T-cell (primary cell): Measurements from ENCODE around the gene AP3S2. TPM values are rescaled to one million over a fixed set of nuclear protein-coding genes. Genes with fewer than 3 reads are reported as not detected.
"Not testable (repeated sequence)": the region's sequence is repeated elsewhere in the genome, so short reads cannot be mapped to it uniquely, and the experiment has no call there.

Experiments used
- ATAC-seq, 4 experiments: fragments of 200-7000 bp in 3 of 4; fragments of 150-1000 bp in 1 of 4; cut with Tn5 transposase; replicated peaks in 1 of 4; 1 replicate in 3 of 4; 2 replicates in 1 of 4; pipeline ENCODE4 v1.10.0; 2021; ENCODE audit warnings: moderate library complexity in 3 of 4, mild to moderate bottlenecking in 2 of 4, moderate number of reproducible peaks in 1 of 4
- CTCF ChIA-PET, 2 donors: fragments of 300-600 bp; sonication (Branson Sonifier 250); formaldehyde crosslinking; loops; one replicate each; lab custom pipeline; 2022; ENCODE audit warnings: antibody characterized with exemption in 2 of 2; lab: Charles Lee
- POLR2A ChIA-PET, 2 donors: fragments of 300-600 bp; sonication (Branson Sonifier 250); formaldehyde crosslinking; loops; one replicate each; lab custom pipeline; 2022; ENCODE audit warnings: antibody characterized with exemption in 2 of 2; lab: Charles Lee
- DNase-seq, 35 experiments: peaks; one replicate each; pipeline versions ENCODE4 v3.0.0 to v3.0.0-alpha.2; 2013 to 2023
- H3K27ac ChIP-seq: one replicate; pipeline ENCODE4 v1.5.1; 2013; ENCODE audit warnings: low read length
- H3K27me3 ChIP-seq, 2 experiments: replicated peaks in 1 of 2; 1 replicate in 1 of 2; 2 replicates in 1 of 2; pipeline versions ENCODE4 v1.6.1 to v1.7.0; 2013; ENCODE audit warnings: low read length in 1 of 2, mixed read lengths in 1 of 2; ENCODE audit not compliant: control insufficient read depth in 2 of 2, insufficient read depth in 2 of 2; ENCODE audit errors: extremely low read depth in 1 of 2
- H3K36me3 ChIP-seq, 2 donors: 1 replicate in 1 of 2; 2 replicates in 1 of 2; pipeline versions ENCODE4 v1.6.1 to v1.7.0; 2013; ENCODE audit warnings: low read length in 1 of 2; ENCODE audit not compliant: control insufficient read depth in 2 of 2, insufficient read depth in 1 of 2; ENCODE audit errors: extremely low read depth in 1 of 2
- H3K4me1 ChIP-seq, 2 experiments: 1 replicate in 1 of 2; 2 replicates in 1 of 2; pipeline versions ENCODE4 v1.6.1 to v1.7.0; 2013; ENCODE audit warnings: low read length in 2 of 2, mixed read lengths in 1 of 2; ENCODE audit not compliant: insufficient read depth in 2 of 2, control insufficient read depth in 1 of 2; ENCODE audit errors: extremely low read depth in 1 of 2
- H3K4me3 ChIP-seq, 2 donors: 1 replicate in 1 of 2; 2 replicates in 1 of 2; pipeline versions ENCODE4 v1.5.1 to v1.7.0; 2013; ENCODE audit warnings: mild to moderate bottlenecking in 2 of 2, low read length in 1 of 2, moderate library complexity in 1 of 2; ENCODE audit not compliant: control insufficient read depth in 1 of 2; ENCODE audit errors: extremely low read depth in 1 of 2
- H3K9me3 ChIP-seq: 2 replicates; pipeline ENCODE4 v1.7.0; 2013
- H3K27ac Mint-ChIP-seq, 2 donors: one replicate each; pipeline ENCODE4 v1.8.0; 2020 to 2021; ENCODE audit warnings: mild to moderate bottlenecking in 2 of 2, mixed read lengths in 2 of 2
- H3K27me3 Mint-ChIP-seq, 2 donors: one replicate each; pipeline ENCODE4 v1.8.0; 2021 to 2022; ENCODE audit warnings: mixed read lengths in 2 of 2
- H3K36me3 Mint-ChIP-seq: one replicate; pipeline ENCODE4 v1.8.0; 2021; ENCODE audit warnings: mixed read lengths
- H3K4me1 Mint-ChIP-seq, 3 donors: one replicate each; pipeline ENCODE4 v1.8.0; 2020 to 2022; ENCODE audit warnings: mixed read lengths in 3 of 3, mild to moderate bottlenecking in 1 of 3
- H3K4me3 Mint-ChIP-seq, 3 donors: one replicate each; pipeline ENCODE4 v1.8.0; 2020 to 2022; ENCODE audit warnings: mild to moderate bottlenecking in 3 of 3, mixed read lengths in 3 of 3, moderate library complexity in 3 of 3
- H3K9me3 Mint-ChIP-seq, 3 donors: one replicate each; pipeline ENCODE4 v1.8.0; 2020 to 2022; ENCODE audit warnings: mixed read lengths in 3 of 3
- WGBS: methylation state at CpG from one replicate; pipeline ENCODE4 v1.1.5; 2013; ENCODE audit warnings: missing lambda C conversion rate; ENCODE audit not compliant: insufficient coverage; 5-methylcytosine and 5-hydroxymethylcytosine counted together
- total RNA-seq, 35 experiments: library from RNA in 6 of 35; stranded (reverse) in 6 of 35; fragments of 120-200 nt in 1 of 35; gene quantifications; one replicate each; pipeline versions ENCODE4 v1.2.1 to v1.2.4 and lab custom pipeline; 2013 to 2026

The AP3S2 gene
- total RNA-seq, 5 donors from 2014 or later (not counting 1 experiment from before 2014, with no cell fraction given) = 22.8 to 30.5 (median 24.9) TPM

GRCh38 chr15:89782619-89782950, 111.2 kb downstream of the AP3S2 start:
- POLR2A ChIA-PET = not testable (repeated sequence)

GRCh38 chr15:89781891-89782618, 111.7 kb downstream of the AP3S2 start:
- DNase-seq (no peak), ATAC-seq (no peak)
- CTCF ChIA-PET = no interaction called here
- H3K4me1 Mint-ChIP-seq = peaks cover 0 to 3% (median 0%) of the 10 kb centered on the region in 3 donors
- H3K36me3 ChIP-seq = no peaks in the 10 kb centered on the region
- H3K27me3 ChIP-seq = peaks cover 0 to 57% of the 10 kb centered on the region in 2 experiments
- H3K27me3 Mint-ChIP-seq = peaks cover 15 to 31% of the 10 kb centered on the region in 2 donors
- WGBS = 83% methylated on average over 8 of the region's 15 CpGs
- H3K4me3 Mint-ChIP-seq = no peak overlapping the region
- H3K9me3 Mint-ChIP-seq = no peaks in the 10 kb centered on the region
- H3K9me3 ChIP-seq = no peaks in the 10 kb centered on the region
- no peak overlapping the region for H3K4me3 ChIP-seq
- H3K27ac Mint-ChIP-seq = no peak overlapping the region
- H3K36me3 Mint-ChIP-seq = no peaks in the 10 kb centered on the region
- POLR2A ChIA-PET = no interaction called here
- H3K27ac ChIP-seq = no peak overlapping the region
- no peaks in the 10 kb centered on the region for H3K4me1 ChIP-seq

More at GRCh38 chr15:89782619-89782950, 111.2 kb downstream of the AP3S2 start:
- 91% methylated on average over 3 of the region's 9 CpGs for WGBS
- not testable (repeated sequence) for DNase-seq, H3K36me3 Mint-ChIP-seq, H3K4me3 Mint-ChIP-seq, H3K4me1 ChIP-seq, ATAC-seq, H3K9me3 ChIP-seq, H3K9me3 Mint-ChIP-seq, H3K36me3 ChIP-seq, H3K27ac Mint-ChIP-seq, H3K4me1 Mint-ChIP-seq, H3K27ac ChIP-seq, H3K4me3 ChIP-seq
- CTCF ChIA-PET = interaction anchor here in 1 of 2 donors (0.6 kb wide), 1 partner anchor 13 kb away, joined by 4 read pairs; no protein-coding TSS in a partner anchor
- H3K27me3 Mint-ChIP-seq = peaks cover 13 to 26% of the 10 kb centered on the region in 2 donors
- peaks cover 0 to 53% of the 10 kb centered on the region in 2 experiments for H3K27me3 ChIP-seq

- WGBS = 53% methylated on average over 4 of the region's 6 CpGs
- Mint-ChIP-seq H3K36me3 (no peaks in the 10 kb centered on the region), H3K4me1 (peaks cover 0 to 3% (median 0%) of the 10 kb centered on the region in 3 donors), H3K9me3 (no peaks in the 10 kb centered on the region), H3K4me3 (no peak overlapping the region), H3K27me3 (peaks cover 16 to 35% of the 10 kb centered on the region in 2 donors), H3K27ac (no peak overlapping the region)
- ChIA-PET POLR2A (no interaction called here), CTCF (no interaction called here)
- H3K9me3 ChIP-seq = no peaks in the 10 kb centered on the region
- DNase-seq (peak in 1 of 35 experiments; percentile 21), ATAC-seq (no peak)
- peaks cover 0 to 65% of the 10 kb centered on the region in 2 experiments for H3K27me3 ChIP-seq
- no peak overlapping the region for H3K27ac ChIP-seq
- H3K4me3 ChIP-seq = no peak overlapping the region
- H3K4me1 ChIP-seq = peaks cover 1 to 6% of the 10 kb centered on the region in 2 experiments
- H3K36me3 ChIP-seq = no peaks in the 10 kb centered on the region
Measured at GRCh38 chr15:89781055-89781454, 112.7 kb downstream of the AP3S2 start.

GRCh38 chr15:89780601-89781000, 113.2 kb downstream of the AP3S2 start:
- no peaks in the 10 kb centered on the region for H3K36me3 ChIP-seq
- peaks cover 0 to 69% of the 10 kb centered on the region in 2 experiments for H3K27me3 ChIP-seq
- H3K4me3 ChIP-seq = no peak overlapping the region
- Mint-ChIP-seq H3K4me3 (no peak overlapping the region), H3K9me3 (no peaks in the 10 kb centered on the region), H3K27ac (no peak overlapping the region), H3K27me3 (peaks cover 16 to 36% of the 10 kb centered on the region in 2 donors), H3K4me1 (peaks cover 0 to 3% (median 0%) of the 10 kb centered on the region in 3 donors), H3K36me3 (no peaks in the 10 kb centered on the region)
- no peak overlapping the region for H3K27ac ChIP-seq
- CTCF ChIA-PET = no interaction called here
- POLR2A ChIA-PET = no interaction called here
- DNase-seq = no peak
- WGBS = 72% methylated on average over 6 of the region's 6 CpGs
- H3K4me1 ChIP-seq = peaks cover 2 to 8% of the 10 kb centered on the region in 2 experiments
- no peaks in the 10 kb centered on the region for H3K9me3 ChIP-seq
- no peak for ATAC-seq

Other genes with a start within 250 kb of the AP3S2 start
- under 1 TPM; 0.07 to 0.26 (median 0.20) TPM for gene KIF7, start 238.5 kb downstream of the AP3S2 start, total RNA-seq
- 1 to 10 TPM in 1 of 5 donors, under 1 TPM in 3, not detected in 1; 0.25 to 1.1 (median 0.60) TPM for gene PLIN1, start 214.6 kb downstream of the AP3S2 start, total RNA-seq
- gene PEX11A, start 203.2 kb downstream of the AP3S2 start, total RNA-seq = 1 to 10 TPM in 4 of 5 donors, under 1 TPM in 1; 0.91 to 4.0 (median 2.0) TPM
- under 1 TPM in 2 of 5 donors, not detected in 3; 0.13 to 0.35 TPM for gene WDR93, start 203.2 kb downstream of the AP3S2 start, total RNA-seq
- gene MESP1, start 142.7 kb downstream of the AP3S2 start, total RNA-seq = 1 to 10 TPM in 1 of 5 donors, under 1 TPM in 3, not detected in 1; 0.23 to 1.5 (median 0.38) TPM
- not detected for gene MESP2, start 117.7 kb downstream of the AP3S2 start, total RNA-seq
- 1 to 10 TPM in 3 of 5 donors, under 1 TPM in 2; 0.89 to 2.9 (median 2.1) TPM for gene ANPEP, start 79.1 kb downstream of the AP3S2 start, total RNA-seq
- under 1 TPM in 4 of 5 donors, not detected in 1; 0.03 to 0.09 (median 0.06) TPM for gene ARPIN, start 19.0 kb upstream of the AP3S2 start, total RNA-seq
- gene ZNF710, start 107.3 kb upstream of the AP3S2 start, total RNA-seq = 10 to 100 TPM; 11.8 to 21.2 (median 17.7) TPM
- 10 to 100 TPM; 45.8 to 56.1 (median 49.2) TPM for gene IDH2, start 208.5 kb upstream of the AP3S2 start, total RNA-seq